Keratinocyte (primary cell): ENCODE measurements around the gene SLC6A15. TPM values are rescaled to one million over a fixed set of nuclear protein-coding genes. Genes with fewer than 3 reads are reported as not detected.

Experiments used
- DNase-seq: peaks from one replicate; pipeline ENCODE4 v3.0.0-alpha.2; 2011; ENCODE audit warnings: low read depth, missing footprints, low spot score
- FAIRE-seq: peaks from 2 replicates; lab custom pipeline; 2011; peaks lifted over from hg19 to GRCh38; lab: Jason Lieb, UNC
- H2AFZ ChIP-seq: 2 replicates; pipeline ENCODE4 v1.6.0; 2012; ENCODE audit warnings: low read length, control low read depth, inconsistent platforms; ENCODE audit not compliant: control insufficient read depth
- H3K27ac ChIP-seq: 2 replicates; pipeline ENCODE4 v1.5.1; 2011; ENCODE audit warnings: low read length; ENCODE audit not compliant: control insufficient read depth, insufficient read depth
- H3K27me3 ChIP-seq: 3 replicates; pipeline ENCODE4 v1.6.0; 2011; ENCODE audit warnings: low read length; ENCODE audit not compliant: control insufficient read depth, insufficient read depth; ENCODE audit errors: extremely low read depth
- H3K36me3 ChIP-seq, 2 experiments: 2 replicates in 1 of 2; 3 replicates in 1 of 2; pipeline ENCODE4 v1.5.1; 2011; ENCODE audit warnings: low read length in 2 of 2, mild to moderate bottlenecking in 1 of 2; ENCODE audit not compliant: control insufficient read depth in 2 of 2, insufficient read depth in 2 of 2; ENCODE audit errors: extremely low read depth in 1 of 2
- H3K4me1 ChIP-seq: 3 replicates; pipeline ENCODE4 v1.5.1; 2011; ENCODE audit warnings: low read length; ENCODE audit not compliant: control insufficient read depth, insufficient read depth; ENCODE audit errors: extremely low read depth
- H3K4me2 ChIP-seq: 3 replicates; pipeline ENCODE4 v1.6.0; 2011; ENCODE audit warnings: low read depth, low read length; ENCODE audit not compliant: control insufficient read depth, insufficient read depth; ENCODE audit errors: extremely low read depth
- H3K4me3 ChIP-seq, 3 experiments: fragments of 200-600 bp in 1 of 3; sonication (generic) in 1 of 3; 2 replicates in 2 of 3; 3 replicates in 1 of 3; pipeline ENCODE4 v1.5.1; 2011 to 2016; ENCODE audit warnings: low read length in 3 of 3, mild to moderate bottlenecking in 3 of 3, control low read depth in 2 of 3, inconsistent platforms in 1 of 3, low read depth in 1 of 3, mixed read lengths in 1 of 3, mixed run types in 1 of 3, moderate library complexity in 1 of 3; ENCODE audit not compliant: control insufficient read depth in 2 of 3, insufficient read depth in 2 of 3; ENCODE audit errors: extremely low read depth in 1 of 3
- H3K79me2 ChIP-seq: 2 replicates; pipeline ENCODE4 v1.6.0; 2012; ENCODE audit warnings: low read length; ENCODE audit not compliant: control insufficient read depth, insufficient read depth
- H3K9ac ChIP-seq: 3 replicates; pipeline ENCODE4 v1.6.0; 2011; ENCODE audit warnings: low read length; ENCODE audit not compliant: control insufficient read depth, insufficient read depth; ENCODE audit errors: extremely low read depth
- H3K9me1 ChIP-seq: 3 replicates; pipeline ENCODE4 v1.6.0; 2011; ENCODE audit warnings: low read length; ENCODE audit not compliant: control insufficient read depth, insufficient read depth; ENCODE audit errors: extremely low read depth
- H3K9me3 ChIP-seq: 2 replicates; pipeline ENCODE4 v1.5.1; 2012; ENCODE audit warnings: low read depth, low read length; ENCODE audit not compliant: control insufficient read depth
- H4K20me1 ChIP-seq: 3 replicates; pipeline ENCODE4 v1.6.0; 2011; ENCODE audit warnings: low read length; ENCODE audit not compliant: control insufficient read depth, insufficient read depth; ENCODE audit errors: extremely low read depth
- EZH2 ChIP-seq: IDR thresholded peaks from one replicate; pipeline ENCODE4 v1.6.1; 2012; ENCODE audit warnings: inconsistent platforms, mild to moderate bottlenecking, low read length, moderate library complexity
- dilution Hi-C: fragments of 300-500 bp; cut with MboI; formaldehyde crosslinking; loops from one replicate; pipeline ENCODE4 v1.7.0; 2020; ENCODE audit warnings: low sequenced_read_pairs; ENCODE audit not compliant: extremely low pct_ligation_motif_present
- polyA plus RNA-seq, 5 experiments: library from polyadenylated mRNA; depleted of rRNA in 3 of 5; stranded (reverse) in 3 of 5; stranded (forward) in 1 of 5; unstranded in 1 of 5; fragments of >200 nt; gene quantifications; 1 replicate in 1 of 5; 2 replicates in 3 of 5; 3 replicates in 1 of 5; pipeline versions ENCODE4 v1.2.1 to v1.2.3, GENCODE V29; 2011 to 2012; ENCODE audit warnings: missing spikeins in 2 of 5, low read depth in 1 of 5, low replicate concordance in 1 of 5
- TF ChIP-seq, protein P1 (sequence below), 3 experiments: IDR thresholded peaks in 1 of 3; conservative IDR thresholded peaks in 1 of 3; optimal IDR thresholded peaks in 1 of 3; 2 replicates in 2 of 3; 3 replicates in 1 of 3; pipeline versions ENCODE3 to v1.5.1; 2011; ENCODE audit warnings: low read length in 3 of 3, mild to moderate bottlenecking in 3 of 3, moderate library complexity in 2 of 3, control low read depth in 1 of 3, inconsistent platforms in 1 of 3; ENCODE audit not compliant: insufficient read depth in 2 of 3; ENCODE audit errors: extremely low read depth in 1 of 3

SLC6A15 gene
- polyA plus RNA-seq, 1 donor (not counting 4 experiments of a cell fraction or from before 2014, with no cell fraction given), result 18.9 TPM

- DNase-seq, result no peak
- Histone ChIP-seq H3K36me3 (no peaks in the 10 kb centered on the region), H3K9me3 (no peaks in the 10 kb centered on the region), H2AFZ (no peak overlapping the region), H3K4me1 (no peaks in the 10 kb centered on the region), H3K9ac (no peak overlapping the region), H3K9me1 (no peaks in the 10 kb centered on the region), H3K27me3 (no peaks in the 10 kb centered on the region), H3K27ac (no peak overlapping the region), H3K79me2 (no peaks in the 10 kb centered on the region), H4K20me1 (no peaks in the 10 kb centered on the region), H3K4me2 (no peak overlapping the region), H3K4me3 (no peak overlapping the region)
- dilution Hi-C loops, result no loop called here
- no peak for TF ChIP-seq EZH2
- TF ChIP-seq, protein P1, sequence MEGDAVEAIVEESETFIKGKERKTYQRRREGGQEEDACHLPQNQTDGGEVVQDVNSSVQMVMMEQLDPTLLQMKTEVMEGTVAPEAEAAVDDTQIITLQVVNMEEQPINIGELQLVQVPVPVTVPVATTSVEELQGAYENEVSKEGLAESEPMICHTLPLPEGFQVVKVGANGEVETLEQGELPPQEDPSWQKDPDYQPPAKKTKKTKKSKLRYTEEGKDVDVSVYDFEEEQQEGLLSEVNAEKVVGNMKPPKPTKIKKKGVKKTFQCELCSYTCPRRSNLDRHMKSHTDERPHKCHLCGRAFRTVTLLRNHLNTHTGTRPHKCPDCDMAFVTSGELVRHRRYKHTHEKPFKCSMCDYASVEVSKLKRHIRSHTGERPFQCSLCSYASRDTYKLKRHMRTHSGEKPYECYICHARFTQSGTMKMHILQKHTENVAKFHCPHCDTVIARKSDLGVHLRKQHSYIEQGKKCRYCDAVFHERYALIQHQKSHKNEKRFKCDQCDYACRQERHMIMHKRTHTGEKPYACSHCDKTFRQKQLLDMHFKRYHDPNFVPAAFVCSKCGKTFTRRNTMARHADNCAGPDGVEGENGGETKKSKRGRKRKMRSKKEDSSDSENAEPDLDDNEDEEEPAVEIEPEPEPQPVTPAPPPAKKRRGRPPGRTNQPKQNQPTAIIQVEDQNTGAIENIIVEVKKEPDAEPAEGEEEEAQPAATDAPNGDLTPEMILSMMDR (optimal IDR thresholded peaks at IDR 0.05 in 1 of 3, IDR thresholded peaks at IDR 0.05 in 1 of 3, conservative IDR thresholded peaks at IDR 0.05 in 1 of 3; ENCODE audit: extremely low read depth in 1 of 3, insufficient read depth in 2 of 3, low read length in 3 of 3), result no peak
- no peak for FAIRE-seq
These were observed 85.7 kb downstream of the SLC6A15 start for GRCh38 chr12:84826925-84827324.

DNA sequence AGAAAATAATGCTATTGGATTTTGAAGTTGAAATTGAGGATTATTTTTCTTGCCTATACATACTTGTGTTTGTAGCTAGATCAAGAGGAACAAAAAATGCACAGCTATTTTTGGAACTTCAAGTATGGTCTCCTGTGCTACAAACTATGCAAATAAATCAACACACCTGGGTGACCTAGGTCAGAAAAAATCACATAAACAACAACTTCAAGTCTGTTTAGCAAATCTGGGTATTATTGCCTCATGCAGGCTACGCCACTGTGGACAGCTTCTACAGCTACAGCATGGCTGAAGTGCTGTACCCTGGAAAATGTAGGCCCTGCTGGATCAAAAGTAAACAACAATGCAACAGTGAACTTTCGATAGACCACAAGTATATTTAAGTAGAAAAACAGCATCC lies 87.5 kb downstream of the SLC6A15 start:
- H3K4me2 ChIP-seq, result no peak overlapping the region
- dilution Hi-C loops, result no loop called here
- H4K20me1 ChIP-seq, result no peaks in the 10 kb centered on the region
- H3K4me1 ChIP-seq, result no peaks in the 10 kb centered on the region
- H3K4me3 ChIP-seq, result no peak overlapping the region
- DNase-seq (no peak), FAIRE-seq (no peak)
- no peaks in the 10 kb centered on the region for H3K9me3 ChIP-seq
- TF ChIP-seq, protein P1 (optimal IDR thresholded peaks at IDR 0.05 in 1 of 3, IDR thresholded peaks at IDR 0.05 in 1 of 3, conservative IDR thresholded peaks at IDR 0.05 in 1 of 3; ENCODE audit: extremely low read depth in 1 of 3, insufficient read depth in 2 of 3, low read length in 3 of 3), result no peak
- TF ChIP-seq EZH2, result no peak
- H3K27me3 ChIP-seq, result no peaks in the 10 kb centered on the region
- H2AFZ ChIP-seq, result no peak overlapping the region
- H3K9me1 ChIP-seq, result no peaks in the 10 kb centered on the region
- no peaks in the 10 kb centered on the region for H3K36me3 ChIP-seq
- no peak overlapping the region for H3K9ac ChIP-seq
- no peak overlapping the region for H3K27ac ChIP-seq
- H3K79me2 ChIP-seq, result no peaks in the 10 kb centered on the region
